Spleen (tissue), 11 donors: ENCODE data around the gene SIRT7. TPM values are rescaled to one million over a fixed set of nuclear protein-coding genes. Genes with fewer than 3 reads are reported as not detected.
A peak's percentile ranks its signal among the peaks of the same experiment; 100 is the strongest.

Source experiments
- DNase-seq: peaks from one replicate; pipeline ENCODE4 v3.0.0-alpha.2; 2020
- H3K27ac ChIP-seq, 8 donors: fragments of 200-600 bp; sonication (generic) in 7 of 8; 1 replicate in 4 of 8; 2 replicates in 4 of 8; pipeline versions ENCODE4 v1.5.0 to v1.8.0; 2016 to 2021; ENCODE audit warnings: inconsistent platforms in 4 of 8, mild to moderate bottlenecking in 4 of 8, moderate library complexity in 1 of 8
- H3K27me3 ChIP-seq, 7 donors: fragments of 200-600 bp; sonication (generic) in 6 of 7; replicated peaks in 1 of 7; 1 replicate in 4 of 7; 2 replicates in 3 of 7; pipeline versions ENCODE4 v1.5.0 to v1.8.0; 2016 to 2021; ENCODE audit warnings: inconsistent platforms in 3 of 7, mild to moderate bottlenecking in 1 of 7
- H3K36me3 ChIP-seq, 6 donors: fragments of 200-600 bp; sonication (generic) in 5 of 6; 1 replicate in 4 of 6; 2 replicates in 2 of 6; pipeline versions ENCODE4 v1.5.0 to v1.8.0; 2016 to 2021; ENCODE audit warnings: inconsistent platforms in 2 of 6
- H3K4me1 ChIP-seq, 6 donors: fragments of 200-600 bp; sonication (generic) in 5 of 6; 1 replicate in 3 of 6; 2 replicates in 3 of 6; pipeline versions ENCODE4 v1.5.0 to v1.8.0; 2016 to 2021; ENCODE audit warnings: inconsistent platforms in 3 of 6
- H3K4me3 ChIP-seq, 8 donors: fragments of 200-600 bp; sonication (generic) in 7 of 8; 1 replicate in 4 of 8; 2 replicates in 4 of 8; pipeline versions ENCODE4 v1.5.0 to v1.8.0; 2016 to 2021; ENCODE audit warnings: inconsistent platforms in 4 of 8, mild to moderate bottlenecking in 4 of 8, moderate library complexity in 2 of 8
- H3K9me3 ChIP-seq, 8 donors: fragments of 200-600 bp; sonication (generic) in 7 of 8; 1 replicate in 4 of 8; 2 replicates in 4 of 8; pipeline versions ENCODE4 v1.5.0 to v1.8.0; 2016 to 2021; ENCODE audit warnings: inconsistent platforms in 4 of 8
- CTCF ChIP-seq, 11 experiments: fragments of 200-600 bp in 7 of 11; fragments of 450-650 bp in 4 of 11; sonication (generic) in 4 of 11; IDR thresholded peaks in 8 of 11; conservative IDR thresholded peaks in 3 of 11; 1 replicate in 7 of 11; 2 replicates in 4 of 11; pipeline versions ENCODE4 v1.4.0 to v1.8.0; 2016 to 2021; ENCODE audit warnings: antibody characterized with exemption in 11 of 11, inconsistent platforms in 4 of 11, mild to moderate bottlenecking in 1 of 11
- POLR2A ChIP-seq, 3 donors: fragments of 450-650 bp; IDR thresholded peaks; one replicate each; pipeline ENCODE4 v1.5.1; 2017; ENCODE audit warnings: antibody characterized with exemption in 3 of 3, mild to moderate bottlenecking in 1 of 3
- POLR2AphosphoS5 ChIP-seq, 3 donors: sonication (generic); formaldehyde crosslinking; IDR thresholded peaks; one replicate each; pipeline ENCODE4 v1.5.1; 2017; ENCODE audit warnings: antibody characterized with exemption in 3 of 3
- WGBS, 5 donors: extraction: QIAGEN DNeasy Blood & Tissue Kit in 3 of 5; methylation state at CpG; one replicate each; pipeline versions ENCODE4 v1.1.5 to v1.1.7; 2013 to 2018; 5-methylcytosine and 5-hydroxymethylcytosine counted together
- intact Hi-C: fragments of 100-400 bp; cut with DNase I; formaldehyde crosslinking; loops from one replicate; pipeline ENCODE4 v1.15.0; 2023; ENCODE audit warnings: low total_unique reads
- polyA plus RNA-seq, 3 donors: library from polyadenylated mRNA; stranded (reverse); fragments of 200-250 nt; gene quantifications; one replicate each; pipeline ENCODE4 v1.2.1, GENCODE V29; 2013
- total RNA-seq, 7 donors: library from RNA; depleted of rRNA in 3 of 7; stranded (reverse); fragments of >200 nt in 3 of 7; fragmentation: NEBNext Ultra II Directional in 4 of 7; extraction: Animal tissue kit (Norgen Biotek cat#: 25700) in 4 of 7; gene quantifications; one replicate each; pipeline versions ENCODE4 v1.1.0 to v1.2.1, GENCODE V29; 2016 to 2021
- donor health status: healthy with polysubstance abuse.
- donor health status: DM: no; HTN: no; CAD: no; lungs with moderate emphysema.
- donor health status: DM: no; HTN: no; CAD: no.
- donor health status: Bipolar disorder and iron deficiency.
- donor health status: healthy.
- donor health status: DM: no; HTN: no; CAD: no.
- donor health status: DM: yes; HTN: yes; CAD: no.

The SIRT7 gene
- total and polyA plus RNA-seq, 10 donors, result 28.5 to 54.5 (median 39.1) TPM

DNA sequence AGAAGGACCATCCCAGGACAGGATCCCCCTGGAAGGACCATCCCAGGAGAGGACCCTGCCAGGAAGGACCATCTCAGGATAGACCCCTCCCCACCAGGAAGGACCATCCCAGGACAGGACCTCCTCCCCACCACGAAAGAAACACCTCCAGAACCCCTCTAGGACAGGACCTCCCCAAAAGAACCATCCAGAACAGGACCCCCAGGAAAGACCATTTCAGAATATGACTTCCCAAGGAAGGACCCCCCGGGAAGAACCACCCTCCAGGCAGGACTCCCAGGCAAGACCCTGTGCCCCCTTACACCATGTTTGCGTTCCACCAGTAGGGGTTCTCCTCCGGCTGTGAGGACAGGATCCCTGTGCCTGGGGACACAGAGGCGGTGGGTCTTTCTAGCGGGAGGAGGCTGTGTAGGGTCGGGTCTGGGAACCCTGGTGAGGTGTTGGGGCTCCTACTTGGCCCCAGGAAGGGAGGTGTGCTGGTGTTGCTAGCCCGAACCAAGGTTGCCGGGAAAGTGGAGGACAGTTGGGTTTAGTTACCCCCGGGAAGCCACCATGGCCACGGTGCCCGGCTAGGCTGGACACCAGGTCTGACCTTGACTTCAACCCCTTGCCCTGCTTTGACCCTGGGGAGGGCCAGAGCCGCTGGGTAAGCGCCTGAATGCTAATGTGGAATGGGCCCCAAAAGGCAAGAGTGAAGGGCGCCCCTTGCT lies 40.8 kb upstream of the SIRT7 start:
- no peak for DNase-seq
- H3K4me1 ChIP-seq, result peaks cover 9 to 34% (median 24%) of the 10 kb centered on the region in 6 donors
- H3K4me3 ChIP-seq, result peak overlapping the region in 4 of 8 donors; percentile 48 to 75 (median 54)
- no peak for TF ChIP-seq POLR2A (IDR thresholded peaks at IDR 0.05)
- TF ChIP-seq CTCF (IDR thresholded peaks at IDR 0.05 in 8 of 11, conservative IDR thresholded peaks at IDR 0.05 in 3 of 11), result no peak
- no peak for TF ChIP-seq POLR2AphosphoS5 (IDR thresholded peaks at IDR 0.05)
- WGBS, 5 donors, result 62 to 77% (median 67%) methylated on average over 11 to 15 of the region's 15 CpGs
- no peaks in the 10 kb centered on the region for H3K36me3 ChIP-seq
- no peak overlapping the region for H3K27ac ChIP-seq
- peaks cover 4 to 94% (median 59%) of the 10 kb centered on the region in 7 donors for H3K27me3 ChIP-seq
- intact Hi-C loops, result loop anchor here (5.0 kb wide), 1 partner anchor 64 kb away; the partner anchor contains the start of genes CENPX and LRRC45
- no peaks in the 10 kb centered on the region for H3K9me3 ChIP-seq

DNA sequence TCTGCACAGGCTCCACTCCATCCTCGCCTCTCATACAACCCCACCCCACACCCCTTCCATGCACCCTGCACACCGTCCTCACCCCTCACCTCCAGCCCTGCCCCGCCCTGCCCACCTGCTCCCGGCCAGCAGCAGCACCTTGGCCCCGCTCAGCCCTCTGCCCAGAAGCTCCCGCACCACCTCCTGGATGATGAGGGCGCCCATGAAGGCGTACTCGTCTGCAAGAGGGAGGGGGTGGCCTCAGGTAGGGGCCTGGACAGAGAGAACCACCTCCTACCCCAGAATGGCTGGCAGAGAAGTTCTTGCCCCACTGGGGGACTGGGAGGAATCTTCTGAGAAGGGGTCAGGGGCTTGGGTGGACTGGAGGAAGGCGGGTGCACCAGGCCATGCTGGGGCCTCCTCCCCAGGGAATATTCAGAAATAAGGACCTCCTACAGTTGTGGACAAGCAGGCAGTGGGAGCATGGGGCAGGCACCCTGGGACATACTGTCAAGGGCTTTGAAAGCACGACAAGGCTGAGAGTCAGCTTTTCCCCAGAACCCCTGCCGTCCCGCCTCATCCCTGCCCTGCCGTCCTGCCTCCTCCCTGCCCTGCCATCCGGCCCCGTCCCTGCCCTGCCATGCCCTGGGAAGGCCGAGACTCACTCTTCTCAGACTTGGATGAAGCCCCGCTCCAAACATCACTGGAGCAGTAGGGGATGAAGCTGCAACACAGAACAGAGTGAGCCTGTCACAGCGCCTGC lies 39.9 kb upstream of the SIRT7 start:
- DNase-seq, result no peak
- Histone ChIP-seq H3K4me3 (no peak overlapping the region), H3K36me3 (no peaks in the 10 kb centered on the region), H3K4me1 (peaks cover 9 to 34% (median 24%) of the 10 kb centered on the region in 6 donors), H3K9me3 (no peaks in the 10 kb centered on the region), H3K27ac (no peak overlapping the region), H3K27me3 (peaks cover 4 to 93% (median 55%) of the 10 kb centered on the region in 7 donors)
- TF ChIP-seq CTCF (IDR thresholded peaks at IDR 0.05 in 8 of 11, conservative IDR thresholded peaks at IDR 0.05 in 3 of 11), result no peak
- no peak for TF ChIP-seq POLR2A (IDR thresholded peaks at IDR 0.05)
- no peak for TF ChIP-seq POLR2AphosphoS5 (IDR thresholded peaks at IDR 0.05)
- intact Hi-C loops, result loop anchor here (5.0 kb wide), 1 partner anchor 64 kb away; the partner anchor contains the start of genes CENPX and LRRC45
- 84 to 90% (median 88%) methylated on average over 15 to 19 of the region's 19 CpGs for WGBS, 5 donors

DNA sequence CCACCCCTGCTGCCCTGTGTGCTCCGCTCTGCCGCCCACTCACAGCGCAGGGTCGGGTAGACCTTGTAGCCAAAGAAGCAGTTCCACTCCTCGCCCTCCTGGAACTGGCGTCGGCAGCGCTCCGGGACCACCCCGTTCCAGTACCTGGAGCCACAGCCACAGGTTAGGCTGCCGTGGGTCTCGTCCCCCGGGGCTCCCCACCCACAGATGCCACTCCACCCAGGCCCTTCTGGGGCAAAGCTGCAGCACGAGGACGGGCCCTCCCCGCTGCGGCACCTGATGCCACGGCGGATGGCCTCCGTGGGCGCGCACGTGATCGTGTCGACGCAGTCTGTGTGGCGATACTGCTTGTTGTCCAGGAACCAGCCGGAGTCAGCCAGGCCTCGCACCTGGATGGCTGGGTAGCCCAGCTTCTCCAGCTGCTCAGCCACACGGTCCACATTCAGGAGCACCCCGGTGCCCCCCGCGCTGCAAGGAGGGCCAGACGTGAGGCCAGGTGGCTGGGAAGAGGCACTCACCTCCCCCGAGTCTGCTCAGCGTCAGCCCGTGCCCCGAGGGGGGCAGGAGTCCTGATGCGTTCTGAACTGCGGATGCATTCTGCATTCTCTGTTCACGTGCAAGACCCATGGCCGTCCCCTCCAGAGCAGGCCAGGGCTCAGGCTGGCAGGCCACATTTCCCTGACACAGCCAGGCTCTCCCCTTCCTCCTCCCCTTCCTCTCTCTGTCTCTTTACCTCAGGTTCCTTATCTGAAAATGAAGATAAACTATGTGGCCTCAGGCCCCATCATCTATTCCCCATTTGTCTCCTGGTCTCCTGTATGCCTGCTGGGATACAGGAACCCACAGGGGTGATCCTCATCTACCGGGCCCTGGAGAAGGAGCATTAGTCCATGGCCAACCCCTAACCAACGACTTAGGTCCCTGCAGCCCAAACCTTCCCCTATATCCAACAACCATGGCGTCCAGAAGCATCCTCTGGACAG lies 38.9 kb upstream of the SIRT7 start:
- TF ChIP-seq POLR2A (IDR thresholded peaks at IDR 0.05) (no peak), POLR2AphosphoS5 (IDR thresholded peaks at IDR 0.05) (no peak), CTCF (IDR thresholded peaks at IDR 0.05 in 8 of 11, conservative IDR thresholded peaks at IDR 0.05 in 3 of 11) (no peak)
- 83 to 92% (median 86%) methylated on average over 37 to 45 of the region's 45 CpGs for WGBS, 5 donors
- no peak for DNase-seq
- Histone ChIP-seq H3K4me3 (no peak overlapping the region), H3K36me3 (no peaks in the 10 kb centered on the region), H3K4me1 (peaks cover 9 to 29% (median 21%) of the 10 kb centered on the region in 6 donors), H3K9me3 (no peaks in the 10 kb centered on the region), H3K27ac (no peak overlapping the region), H3K27me3 (peaks cover 3 to 86% (median 46%) of the 10 kb centered on the region in 7 donors)
- intact Hi-C loops, result loop anchor here (5.0 kb wide), 1 partner anchor 65 kb away; the partner anchor contains the start of genes CENPX and LRRC45
